NCI-H2171 treated with DMSO at 0.1 percent for 48 hours (cell line): ENCODE results near the gene BTN3A1.
A peak's percentile ranks its signal among the peaks of the same experiment; 100 is the strongest.

ENCODE experiments used
- DNase-seq: peaks from one replicate; lab custom pipeline; 2025; lab: John Stamatoyannopoulos, UW

The BTN3A1 gene

DNA sequence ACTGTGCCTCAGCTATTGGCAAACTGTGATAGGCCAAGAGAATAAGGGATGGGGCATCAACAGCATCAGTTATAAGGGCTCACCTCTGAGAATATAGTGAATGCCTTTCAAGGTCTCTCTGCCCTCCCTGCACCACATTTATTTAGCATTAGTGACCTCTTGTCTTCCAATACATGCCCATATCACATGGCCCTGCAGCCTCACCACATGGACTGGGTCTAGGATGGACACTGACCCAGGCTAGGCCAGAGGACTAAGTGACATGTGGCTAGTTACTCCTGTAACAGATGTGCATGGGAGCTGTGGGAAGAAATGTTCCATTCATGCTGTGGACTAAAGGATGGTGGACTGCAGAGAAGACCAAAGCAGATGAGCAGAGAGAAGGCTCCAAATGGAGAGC, 22.3 kb upstream of the BTN3A1 start:
- DNase-seq: no peak

DNA sequence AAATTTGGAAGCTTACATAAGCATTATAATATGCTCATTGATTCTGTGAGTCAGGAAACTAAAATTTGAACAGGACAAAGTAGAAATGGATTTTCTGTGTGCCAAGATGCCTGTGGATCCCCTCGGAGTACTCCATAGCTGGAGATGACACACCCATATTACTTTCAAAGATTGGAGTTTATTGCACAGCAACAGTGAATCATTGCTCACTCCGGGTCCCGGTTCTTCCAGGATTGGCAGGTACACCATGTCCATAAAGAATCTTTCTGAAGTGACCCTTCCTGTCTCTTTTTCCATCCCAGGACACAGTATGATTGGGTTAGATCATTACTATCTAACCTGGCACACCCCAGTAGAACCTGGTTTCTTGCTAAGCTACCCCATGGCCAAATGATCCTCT, 21.8 kb upstream of the BTN3A1 start:
- DNase-seq: no peak

DNA sequence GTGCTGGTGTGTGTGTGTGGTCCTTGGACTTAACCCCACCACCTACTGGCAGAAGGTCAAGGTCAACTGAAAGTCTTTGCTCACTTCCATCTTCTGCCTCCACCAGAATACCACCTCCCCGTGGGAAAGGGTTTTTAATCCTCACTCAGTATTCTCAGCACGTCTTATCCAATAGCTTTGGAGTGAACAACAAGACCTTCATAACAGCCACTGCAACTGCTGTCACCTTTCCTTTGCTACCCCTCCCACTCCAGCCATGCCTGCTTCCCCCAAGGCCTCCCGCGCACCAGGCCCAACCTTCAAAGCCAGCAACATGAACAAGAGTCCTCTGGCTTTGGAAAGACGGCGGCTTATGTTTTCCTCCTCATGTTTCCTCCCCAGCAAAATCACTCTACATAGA, 20.0 kb upstream of the BTN3A1 start:
- DNase-seq: no peak

DNA sequence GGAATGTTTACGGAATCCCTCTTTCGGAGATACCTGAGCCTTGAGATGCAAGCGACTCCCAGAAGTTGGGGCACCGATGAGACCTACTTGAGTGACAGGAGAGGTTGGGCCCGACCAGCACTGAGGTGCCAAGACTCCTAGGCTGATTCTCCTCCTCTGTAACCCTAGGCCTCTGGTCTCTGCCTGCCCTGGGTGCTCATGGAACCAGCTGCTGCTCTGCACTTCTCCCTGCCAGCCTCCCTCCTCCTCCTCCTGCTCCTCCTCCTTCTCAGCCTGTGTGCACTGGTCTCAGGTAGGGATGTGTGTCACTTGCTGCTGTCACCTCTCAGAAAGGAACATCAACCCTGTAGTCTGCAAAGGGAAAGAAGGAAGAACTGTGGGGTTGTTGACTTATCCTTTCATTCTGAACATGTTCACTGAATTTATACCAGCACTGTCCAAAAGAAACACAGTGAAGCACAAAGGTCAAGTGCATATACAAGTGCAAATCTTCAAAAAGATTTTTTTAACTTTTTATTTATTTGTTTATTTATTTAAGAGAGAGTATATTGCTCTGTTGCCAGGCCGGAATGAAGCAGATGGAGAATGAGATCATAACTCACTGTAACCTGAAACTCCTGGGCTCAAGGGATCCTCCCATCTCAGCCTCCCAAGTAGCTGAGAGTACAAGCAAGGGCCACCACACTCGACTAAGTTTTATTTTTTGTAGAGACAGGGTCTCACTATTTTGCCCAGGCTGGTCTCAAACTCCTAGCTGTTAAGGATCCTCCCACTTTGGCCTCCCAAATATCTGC, 18.3 kb upstream of the BTN3A1 start:
- peak; percentile 82 for DNase-seq

DNA sequence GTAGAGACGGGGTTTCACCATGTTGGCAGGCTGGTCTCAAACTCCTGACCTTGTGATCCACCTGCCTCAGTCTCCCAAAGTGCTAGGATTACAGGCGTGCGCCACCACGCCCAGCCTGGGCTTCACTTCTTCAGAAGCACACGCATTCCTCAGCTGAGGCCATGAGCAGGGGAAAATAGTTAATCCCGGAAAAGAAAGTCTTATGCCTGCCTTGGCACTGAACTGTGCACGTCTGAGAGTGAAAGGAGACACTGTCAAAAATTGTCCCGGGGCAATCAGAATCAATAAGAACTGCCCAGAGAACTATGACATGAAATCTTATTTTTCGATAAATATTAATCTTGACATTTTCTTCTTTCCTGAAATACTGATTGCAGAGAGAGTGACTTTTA, 16.3 kb upstream of the BTN3A1 start:
- DNase-seq: no peak

DNA sequence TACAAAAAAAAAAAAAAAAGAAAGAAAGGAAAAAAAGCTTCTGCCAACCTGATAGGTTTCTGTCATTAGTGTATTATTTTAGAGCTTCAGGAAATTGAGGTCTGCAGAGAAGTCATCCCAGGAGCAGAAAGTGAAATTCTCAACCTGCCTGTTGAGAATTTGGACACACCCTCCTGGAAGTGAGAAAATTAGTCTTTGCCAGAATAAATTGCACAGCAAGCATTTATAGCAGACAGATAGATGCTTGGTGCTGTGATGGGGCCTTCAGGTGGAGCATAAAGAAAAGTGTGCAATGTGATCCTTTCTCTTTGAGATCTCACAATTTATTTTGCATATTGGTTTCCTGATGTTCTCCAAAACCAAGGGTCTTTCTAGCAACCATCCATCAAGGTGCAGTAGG, 14.5 kb upstream of the BTN3A1 start:
- DNase-seq: no peak

DNA sequence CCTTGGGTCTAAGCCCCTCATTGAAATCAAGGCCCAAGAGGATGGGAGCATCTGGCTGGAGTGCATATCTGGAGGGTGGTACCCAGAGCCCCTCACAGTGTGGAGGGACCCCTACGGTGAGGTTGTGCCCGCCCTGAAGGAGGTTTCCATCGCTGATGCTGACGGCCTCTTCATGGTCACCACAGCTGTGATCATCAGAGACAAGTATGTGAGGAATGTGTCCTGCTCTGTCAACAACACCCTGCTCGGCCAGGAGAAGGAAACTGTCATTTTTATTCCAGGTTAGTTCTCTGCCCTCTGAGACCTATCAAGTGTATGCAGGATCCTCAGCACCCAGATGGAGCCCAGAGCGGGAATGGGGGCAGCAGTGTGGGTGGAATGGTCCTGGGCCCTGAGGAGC, 14.1 kb upstream of the BTN3A1 start:
- no peak for DNase-seq

DNA sequence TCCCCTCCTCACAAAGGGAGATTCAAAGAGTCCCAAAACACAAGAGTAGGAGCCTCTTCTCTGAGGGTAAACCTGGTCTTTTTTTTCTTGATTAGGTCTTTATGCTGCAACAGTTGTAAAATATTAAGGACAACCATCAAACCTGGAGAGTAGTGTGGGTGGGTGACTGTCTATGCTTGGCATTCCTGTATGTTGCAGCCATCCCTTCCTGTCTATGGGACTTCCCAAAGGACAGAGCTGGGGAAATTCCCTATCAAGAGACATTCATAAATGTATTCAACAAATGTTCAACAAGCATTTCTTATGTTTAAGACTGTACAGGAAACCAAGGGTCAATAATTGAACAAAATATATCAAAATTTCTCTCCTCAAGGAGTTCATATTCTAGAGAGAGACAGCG, 13.6 kb upstream of the BTN3A1 start:
- no peak for DNase-seq

DNA sequence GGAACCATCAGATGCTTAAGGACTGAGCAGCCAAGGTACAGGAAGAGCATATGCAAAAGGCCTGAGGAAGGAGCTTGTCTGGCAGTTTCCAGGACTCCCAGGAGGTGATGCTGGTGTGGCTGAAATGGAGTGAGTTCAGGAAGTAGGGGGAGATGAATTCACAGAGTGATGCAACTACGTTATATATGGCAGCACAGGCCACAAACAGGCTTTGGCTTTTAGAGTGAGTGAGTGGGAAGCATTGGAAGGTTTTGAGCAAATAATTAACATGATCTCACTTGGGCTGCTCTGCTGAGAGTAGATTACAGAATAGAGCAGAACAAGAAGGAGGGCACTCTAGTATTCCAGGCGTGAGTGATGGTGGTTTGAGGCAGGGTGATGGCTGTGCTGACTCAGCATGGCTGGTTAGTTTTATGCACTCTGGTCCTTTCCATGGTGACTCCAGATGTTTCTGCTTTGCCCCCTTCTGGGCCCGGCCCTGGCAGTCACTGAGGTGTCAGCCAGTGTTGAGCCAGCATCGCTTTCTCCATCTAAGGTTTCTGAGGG, 12.7 kb upstream of the BTN3A1 start:
- DNase-seq: no peak

DNA sequence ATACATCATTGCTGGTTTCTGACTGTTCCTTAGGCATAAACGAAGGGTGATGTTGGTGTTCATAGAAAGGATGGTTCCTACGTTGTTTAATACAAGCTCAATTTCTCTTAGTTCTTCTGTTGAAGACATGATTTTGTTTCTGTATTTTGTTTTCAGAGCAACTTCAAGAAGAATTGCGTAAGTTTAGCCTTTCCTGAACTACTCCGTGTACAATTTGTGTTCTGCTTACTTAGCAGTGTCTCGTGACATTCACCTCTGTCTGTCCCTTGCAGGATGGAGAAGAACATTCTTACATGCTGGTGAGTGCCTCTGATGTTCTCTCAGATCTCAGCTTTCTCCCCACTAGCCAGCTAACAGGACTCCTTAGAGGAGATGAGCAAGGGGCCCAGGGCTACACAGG, 11.5 kb upstream of the BTN3A1 start:
- DNase-seq: no peak

DNA sequence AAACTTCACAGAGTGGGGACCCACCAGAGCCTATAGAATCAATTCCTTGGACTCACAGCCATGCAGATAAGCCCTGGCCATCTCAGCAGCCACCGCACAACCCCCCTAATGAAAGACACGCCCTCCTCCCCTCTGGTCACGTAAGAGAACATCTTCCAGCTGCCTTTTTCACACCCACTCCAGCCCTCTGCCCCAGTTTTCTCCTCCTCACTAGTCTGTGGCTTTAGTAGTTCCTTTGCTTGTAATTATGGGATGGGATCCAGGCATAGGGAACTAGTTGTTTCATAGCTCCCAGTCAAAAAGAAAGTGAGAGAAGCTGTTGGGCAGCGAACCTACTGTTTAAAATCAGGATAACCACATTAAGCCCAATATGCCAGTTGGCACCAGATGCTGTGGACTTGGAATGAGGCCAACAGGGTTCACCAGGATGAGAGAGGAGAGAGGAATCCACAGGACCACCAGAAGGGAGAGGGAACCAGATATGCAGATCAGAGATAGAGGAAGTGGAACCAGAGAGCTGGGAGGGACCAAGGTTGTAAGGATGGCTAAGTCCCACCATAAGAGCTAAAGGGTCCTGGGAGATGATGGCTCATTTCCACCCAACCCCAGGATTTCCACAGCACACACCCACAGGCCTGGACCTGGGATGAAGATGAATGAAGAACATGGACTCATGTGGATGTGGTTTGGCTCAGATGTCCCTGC, 9.0 kb upstream of the BTN3A1 start:
- DNase-seq: peak; percentile 68

DNA sequence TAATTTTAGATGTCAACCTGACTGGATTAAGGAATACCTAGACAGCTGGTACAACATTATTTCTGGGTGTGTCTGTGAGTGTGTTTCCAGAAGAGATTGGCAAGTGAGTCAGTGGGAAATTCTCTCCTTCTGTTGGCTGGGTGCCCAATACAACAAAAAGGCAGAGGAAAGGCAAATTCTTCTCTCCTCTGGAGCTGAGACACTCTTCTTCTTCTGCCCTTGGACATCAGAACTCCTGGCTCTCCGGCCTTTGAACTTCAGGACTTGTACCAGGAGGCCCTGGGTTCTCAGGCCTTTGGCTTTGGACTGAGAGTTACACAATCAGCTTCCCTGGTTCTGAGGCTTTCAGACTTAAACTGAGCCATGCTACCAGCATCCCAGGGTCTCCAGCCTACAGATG, 7.8 kb upstream of the BTN3A1 start:
- peak; percentile 78 for DNase-seq

DNA sequence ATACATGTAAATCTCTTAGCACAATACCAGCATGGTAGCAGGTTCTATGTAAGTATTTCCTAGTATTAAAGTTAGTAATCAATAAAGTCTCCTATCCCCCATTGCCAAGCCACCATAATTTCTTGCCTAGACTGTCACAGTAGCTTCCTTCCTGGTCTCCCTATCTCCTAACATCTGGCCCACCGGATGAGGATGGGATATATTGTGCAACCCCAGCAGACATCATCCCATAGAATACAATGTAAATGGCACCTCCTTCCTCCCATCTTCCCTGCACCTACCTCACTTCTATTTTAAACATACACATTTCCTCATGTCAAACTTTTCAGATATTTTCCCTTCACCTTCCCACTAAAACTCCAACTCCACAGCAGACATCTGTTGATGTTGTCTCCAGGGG, 3.5 kb upstream of the BTN3A1 start:
- no peak for DNase-seq

DNA sequence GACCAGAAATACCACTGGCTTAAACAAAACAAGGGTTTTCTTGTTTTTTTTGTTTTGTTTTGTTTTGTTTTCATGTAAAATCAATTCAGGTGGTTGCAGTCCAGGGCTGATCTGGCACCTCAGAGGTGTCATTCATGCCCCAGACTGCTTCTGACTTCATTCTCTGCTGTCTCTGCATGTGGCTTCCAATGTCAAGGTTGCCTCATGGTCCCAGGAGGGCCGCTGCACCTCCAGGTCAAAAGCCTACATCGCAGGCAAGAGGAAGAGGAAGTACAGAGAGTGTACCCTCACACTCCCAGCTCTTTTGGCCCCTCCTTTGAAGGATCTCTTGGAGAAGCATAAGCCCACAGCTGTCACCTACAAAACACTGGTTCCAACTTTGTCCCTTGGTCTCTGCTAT, 1.4 kb upstream of the BTN3A1 start:
- no peak for DNase-seq

GRCh38 chr6:26401389-26401986, 587 bp upstream of the BTN3A1 start:
- no peak for DNase-seq

GRCh38 chr6:26403893-26404292, 1.8 kb downstream of the BTN3A1 start:
- no peak for DNase-seq

DNA sequence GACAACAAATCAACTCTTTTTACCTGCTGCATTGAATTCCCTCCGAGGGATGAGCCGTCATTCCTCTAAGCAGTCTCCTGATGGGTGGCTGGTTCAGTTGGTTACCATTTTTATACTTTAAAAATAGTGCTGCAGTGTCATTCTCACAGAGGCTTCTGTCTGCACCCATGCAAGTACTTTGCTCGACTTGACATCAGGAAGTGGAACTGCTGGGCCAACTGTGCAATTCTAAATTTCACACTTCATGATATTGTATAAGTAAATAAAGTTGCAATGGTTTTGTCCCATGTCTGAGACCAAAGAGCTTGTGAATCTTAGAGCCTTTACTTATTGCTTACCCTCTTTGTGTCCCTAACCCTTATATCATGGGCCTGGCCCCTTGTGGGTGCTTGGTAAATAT, 2.5 kb downstream of the BTN3A1 start:
- DNase-seq: no peak

DNA sequence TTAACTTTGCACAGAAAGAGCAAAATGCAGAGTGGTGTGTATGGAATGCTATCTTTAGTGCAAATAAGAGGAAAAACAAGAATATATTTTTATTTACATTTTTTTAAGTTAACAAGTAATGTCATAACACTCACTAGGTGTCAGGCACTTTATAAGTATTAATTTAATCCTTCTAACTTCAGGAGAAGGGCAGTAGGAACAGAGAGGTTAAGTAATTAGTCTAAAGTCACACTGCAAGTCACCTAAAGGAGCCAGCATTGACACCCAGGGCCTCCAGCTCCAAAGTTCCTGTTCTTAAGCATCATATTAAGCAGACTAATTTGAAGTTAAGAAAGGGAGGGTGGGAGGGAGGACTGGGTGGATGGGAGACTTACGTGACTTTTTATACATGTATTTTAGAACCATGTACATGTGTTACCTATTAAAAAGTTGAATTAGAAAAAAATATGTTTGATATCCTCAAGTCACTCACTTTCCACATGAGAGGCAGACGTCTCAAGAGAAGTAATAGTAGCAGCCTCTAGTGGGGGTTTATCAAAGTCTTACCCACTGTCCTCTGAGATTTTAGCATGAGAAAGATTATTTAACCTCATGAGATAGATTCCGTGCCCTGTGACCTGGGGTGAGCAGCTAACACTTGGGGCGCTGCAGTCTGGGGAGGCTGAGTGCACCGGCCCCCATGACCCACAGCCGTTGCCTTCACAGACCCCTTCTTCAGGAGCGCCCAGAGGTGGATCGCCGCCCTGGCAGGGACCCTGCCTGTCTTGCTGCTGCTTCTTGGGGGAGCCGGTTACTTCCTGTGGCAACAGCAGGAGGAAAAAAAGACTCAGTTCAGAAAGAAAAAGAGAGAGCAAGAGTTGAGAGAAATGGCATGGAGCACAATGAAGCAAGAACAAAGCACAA, 7.0 kb downstream of the BTN3A1 start:
- no peak for DNase-seq

- DNase-seq: no peak
Measured at GRCh38 chr6:26411751-26412150, 9.7 kb downstream of the BTN3A1 start.

DNA sequence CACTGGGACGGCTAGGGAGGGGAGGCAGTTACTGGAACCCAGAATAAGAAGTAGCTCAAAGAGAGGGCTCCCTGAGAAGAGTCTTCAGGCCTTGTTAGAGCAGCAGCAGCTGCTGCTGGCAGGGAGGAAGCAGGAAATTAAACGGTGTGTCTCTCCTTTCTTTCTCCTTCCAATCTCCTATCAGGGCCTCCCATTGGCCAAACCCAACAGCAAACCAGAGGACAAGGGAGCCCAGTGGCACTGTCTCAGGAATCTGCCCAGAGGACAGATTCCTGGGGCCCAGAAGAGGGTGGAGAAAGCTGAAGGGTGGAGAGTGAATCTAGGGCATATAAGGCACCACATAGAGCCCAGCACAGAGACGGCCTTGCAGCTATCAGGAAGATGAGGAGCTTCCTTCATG, 10.2 kb downstream of the BTN3A1 start:
- DNase-seq: no peak

DNA sequence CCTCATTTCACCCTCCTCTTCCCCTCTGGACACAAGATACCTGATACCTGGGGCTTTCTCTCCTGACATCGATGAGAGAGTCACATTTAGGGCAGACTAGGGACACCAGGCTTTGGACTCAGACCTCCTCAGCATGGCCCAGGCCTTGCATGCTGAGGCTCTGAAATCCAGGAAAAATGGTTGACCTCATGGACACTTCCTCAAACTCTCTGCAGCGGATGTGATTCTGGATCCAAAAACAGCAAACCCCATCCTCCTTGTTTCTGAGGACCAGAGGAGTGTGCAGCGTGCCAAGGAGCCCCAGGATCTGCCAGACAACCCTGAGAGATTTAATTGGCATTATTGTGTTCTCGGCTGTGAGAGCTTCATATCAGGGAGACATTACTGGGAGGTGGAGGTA, 10.9 kb downstream of the BTN3A1 start:
- no peak for DNase-seq

GRCh38 chr6:26414281-26414680, 12.2 kb downstream of the BTN3A1 start:
- no peak for DNase-seq
